H1 (cell line): Measurements from ENCODE around the gene PFKM. TPM values are rescaled to one million over a fixed set of nuclear protein-coding genes. Genes with fewer than 3 reads are reported as not detected.

Source experiments
- CTCF ChIA-PET: fragments of 300-600 bp; sonication (Branson Sonifier 250); formaldehyde crosslinking; loops from one replicate; lab custom pipeline; 2021; ENCODE audit not compliant: partially characterized antibody; lab: Charles Lee
- POLR2A ChIA-PET: fragments of 300-600 bp; sonication (Branson Sonifier 250); formaldehyde crosslinking; loops from one replicate; lab custom pipeline; 2021; ENCODE audit warnings: inconsistent platforms; ENCODE audit not compliant: partially characterized antibody; lab: Charles Lee
- DNase-seq, 2 experiments: peaks; one replicate each; pipeline versions ENCODE4 v3.0.0 to v3.0.0-alpha.2; 2010 to 2022; ENCODE audit warnings: low spot score in 2 of 2, low read depth in 1 of 2, mixed read lengths in 1 of 2
- FAIRE-seq: peaks from 2 replicates; lab custom pipeline; 2011; peaks lifted over from hg19 to GRCh38; lab: Jason Lieb, UNC
- H2AFZ ChIP-seq: 2 replicates; pipeline ENCODE4 v1.8.1; 2012; ENCODE audit warnings: low read length, inconsistent platforms
- H2AK5ac ChIP-seq: 2 replicates; pipeline ENCODE4 v1.6.1; 2013; ENCODE audit warnings: low read depth, low read length
- H2BK120ac ChIP-seq: replicated peaks from 2 replicates; pipeline ENCODE3; 2013; ENCODE audit warnings: low read depth, low read length, inconsistent platforms
- H2BK12ac ChIP-seq: 2 replicates; pipeline ENCODE4 v1.6.1; 2013; ENCODE audit warnings: low read depth, low read length
- H2BK15ac ChIP-seq: 2 replicates; pipeline ENCODE4 v1.6.1; 2013; ENCODE audit warnings: low read length
- H2BK20ac ChIP-seq: 2 replicates; pipeline ENCODE4 v1.6.1; 2013; ENCODE audit warnings: low read length
- H2BK5ac ChIP-seq: 2 replicates; pipeline ENCODE4 v1.6.1; 2013; ENCODE audit warnings: low read depth, low read length
- H3K14ac ChIP-seq: 2 replicates; pipeline ENCODE4 v1.6.1; 2013; ENCODE audit warnings: inconsistent platforms; ENCODE audit not compliant: insufficient read length
- H3K18ac ChIP-seq: 2 replicates; pipeline ENCODE4 v1.6.1; 2013; ENCODE audit warnings: low read length; ENCODE audit errors: extremely low read depth
- H3K23ac ChIP-seq: 2 replicates; pipeline ENCODE4 v1.6.1; 2013; ENCODE audit warnings: inconsistent platforms; ENCODE audit not compliant: insufficient read length
- H3K23me2 ChIP-seq: 2 replicates; pipeline ENCODE4 v1.6.1; 2013; ENCODE audit warnings: low read depth, low read length
- H3K27ac ChIP-seq: 2 replicates; pipeline ENCODE4 v1.6.1; 2011; ENCODE audit warnings: low read depth, low read length, inconsistent platforms
- H3K27me3 ChIP-seq, 4 experiments: replicated peaks in 1 of 4; 1 replicate in 1 of 4; 2 replicates in 3 of 4; pipeline versions ENCODE4 v1.6.1 to v1.8.1; 2011 to 2013; ENCODE audit warnings: low read length in 3 of 4, mild to moderate bottlenecking in 3 of 4, inconsistent platforms in 2 of 4, mixed read lengths in 2 of 4, moderate library complexity in 1 of 4; ENCODE audit not compliant: control insufficient read depth in 3 of 4, insufficient read depth in 3 of 4; ENCODE audit errors: extremely low read depth in 1 of 4
- H3K36me3 ChIP-seq, 4 experiments: 2 replicates each; pipeline versions ENCODE4 v1.6.1 to v1.8.1; 2011 to 2013; ENCODE audit warnings: mild to moderate bottlenecking in 4 of 4, low read length in 3 of 4, moderate library complexity in 2 of 4, control low read depth in 1 of 4, inconsistent platforms in 1 of 4; ENCODE audit not compliant: insufficient read depth in 4 of 4, control insufficient read depth in 2 of 4
- H3K4ac ChIP-seq: replicated peaks from 2 replicates; pipeline ENCODE3; 2013; ENCODE audit warnings: low read length, low read depth, mixed read lengths, inconsistent platforms; ENCODE audit not compliant: insufficient read length
- H3K4me1 ChIP-seq, 4 experiments: replicated peaks in 1 of 4; 1 replicate in 1 of 4; 2 replicates in 3 of 4; pipeline versions ENCODE4 v1.6.1 to v1.8.1; 2011 to 2013; ENCODE audit warnings: low read length in 3 of 4, inconsistent platforms in 2 of 4, mixed read lengths in 1 of 4; ENCODE audit not compliant: insufficient read depth in 4 of 4, control insufficient read depth in 3 of 4
- H3K4me2 ChIP-seq, 2 experiments: 2 replicates each; pipeline versions ENCODE4 v1.6.1 to v1.8.1; 2011 to 2013; ENCODE audit warnings: low read depth in 2 of 2, low read length in 2 of 2, control low read depth in 1 of 2, inconsistent platforms in 1 of 2, mild to moderate bottlenecking in 1 of 2; ENCODE audit not compliant: insufficient read depth in 1 of 2
- H3K4me3 ChIP-seq, 4 experiments: fragments of 200-600, 300-600 bp in 1 of 4; sonication (generic), shearing (Covaris generic), sonication (Bioruptor Twin) in 1 of 4; 2 replicates each; pipeline versions ENCODE4 v1.5.1 to v1.8.1; 2011 to 2016; ENCODE audit warnings: low read length in 4 of 4, low read depth in 3 of 4, control low read depth in 2 of 4, inconsistent platforms in 2 of 4, mild to moderate bottlenecking in 2 of 4, mixed read lengths in 1 of 4, moderate library complexity in 1 of 4; ENCODE audit not compliant: insufficient read depth in 2 of 4; ENCODE audit errors: extremely low read depth in 1 of 4
- H3K56ac ChIP-seq: replicated peaks from 2 replicates; pipeline ENCODE3; 2013; ENCODE audit warnings: low read depth, mild to moderate bottlenecking, mixed read lengths, low read length, inconsistent platforms; ENCODE audit not compliant: insufficient read length
- H3K79me1 ChIP-seq: 2 replicates; pipeline ENCODE4 v1.6.1; 2013; ENCODE audit warnings: low read depth, low read length, control low read depth
- H3K79me2 ChIP-seq, 2 experiments: 2 replicates each; pipeline versions ENCODE4 v1.6.1 to v1.8.1; 2012 to 2013; ENCODE audit warnings: low read length in 2 of 2, mild to moderate bottlenecking in 2 of 2, inconsistent platforms in 1 of 2; ENCODE audit not compliant: insufficient read depth in 2 of 2, control insufficient read depth in 1 of 2
- H3K9ac ChIP-seq, 4 experiments: replicated peaks in 1 of 4; 1 replicate in 1 of 4; 2 replicates in 3 of 4; pipeline versions ENCODE4 v1.6.1 to v1.8.1; 2011 to 2013; ENCODE audit warnings: low read depth in 3 of 4, low read length in 3 of 4, control low read depth in 2 of 4, mild to moderate bottlenecking in 2 of 4, moderate library complexity in 2 of 4, inconsistent platforms in 1 of 4; ENCODE audit errors: extremely low read depth in 1 of 4
- H3K9me3 ChIP-seq, 2 experiments: 2 replicates each; pipeline versions ENCODE4 v1.6.1 to v1.8.1; 2012 to 2013; ENCODE audit warnings: mild to moderate bottlenecking in 2 of 2, moderate library complexity in 2 of 2, control low read depth in 1 of 2, inconsistent platforms in 1 of 2, low read depth in 1 of 2, low read length in 1 of 2, mixed read lengths in 1 of 2; ENCODE audit not compliant: insufficient read depth in 2 of 2
- H4K20me1 ChIP-seq, 2 experiments: replicated peaks in 1 of 2; 2 replicates each; pipeline versions ENCODE3 to v1.8.1; 2011 to 2013; ENCODE audit warnings: inconsistent platforms in 2 of 2, low read length in 2 of 2, mild to moderate bottlenecking in 1 of 2; ENCODE audit not compliant: insufficient read depth in 2 of 2, control insufficient read depth in 1 of 2
- H4K5ac ChIP-seq: 2 replicates; pipeline ENCODE4 v1.6.1; 2013; ENCODE audit warnings: low read length, low read depth, mixed read lengths, inconsistent platforms; ENCODE audit not compliant: insufficient read length
- H4K8ac ChIP-seq: 2 replicates; pipeline ENCODE4 v1.8.0; 2013; ENCODE audit warnings: mild to moderate bottlenecking, moderate library complexity, low read length, inconsistent platforms; ENCODE audit not compliant: insufficient read depth; ENCODE audit errors: extremely low read depth
- H4K91ac ChIP-seq: replicated peaks from 2 replicates; pipeline ENCODE3; 2013; ENCODE audit warnings: low read length, mixed read lengths, inconsistent platforms; ENCODE audit not compliant: insufficient read length
- EGR1 ChIP-seq: IDR thresholded peaks from 2 replicates; pipeline ENCODE4 v1.6.1; 2011; ENCODE audit warnings: low read depth, low read length, borderline replicate concordance
- EP300 ChIP-seq, 2 experiments: IDR thresholded peaks; 1 replicate in 1 of 2; 2 replicates in 1 of 2; pipeline ENCODE4 v1.6.1; 2011 to 2012; ENCODE audit warnings: low read depth in 2 of 2, low read length in 2 of 2, mild to moderate bottlenecking in 2 of 2, borderline replicate concordance in 1 of 2, inconsistent platforms in 1 of 2, moderate library complexity in 1 of 2
- HDAC2 ChIP-seq, 2 experiments: fragments of 300-600 bp in 1 of 2; sonication (generic) in 1 of 2; IDR thresholded peaks; 2 replicates each; pipeline ENCODE4 v1.6.1; 2011 to 2012; ENCODE audit warnings: low read depth in 2 of 2, low read length in 2 of 2, mild to moderate bottlenecking in 2 of 2, moderate library complexity in 2 of 2, borderline replicate concordance in 1 of 2, inconsistent platforms in 1 of 2
- HDAC6 ChIP-seq: IDR thresholded peaks from one replicate; pipeline ENCODE4 v1.7.1; 2012; ENCODE audit warnings: low read depth, mild to moderate bottlenecking, inconsistent platforms, low read length, moderate library complexity
- JUND ChIP-seq: IDR thresholded peaks from 2 replicates; pipeline ENCODE4 v1.6.1; 2011; ENCODE audit warnings: mild to moderate bottlenecking, improper control_type of control experiment, low read length
- NANOG ChIP-seq: IDR thresholded peaks from 2 replicates; pipeline ENCODE4 v1.6.1; 2011; ENCODE audit warnings: low read length, low read depth, mild to moderate bottlenecking, inconsistent platforms; ENCODE audit not compliant: insufficient read depth, poor library complexity, severe bottlenecking
- RAD21 ChIP-seq, 2 experiments: IDR thresholded peaks in 1 of 2; conservative IDR thresholded peaks in 1 of 2; 2 replicates each; pipeline ENCODE4 v1.6.1; 2011; ENCODE audit warnings: low read depth in 2 of 2, low read length in 2 of 2, improper control_type of control experiment in 1 of 2, inconsistent platforms in 1 of 2, mild to moderate bottlenecking in 1 of 2, moderate library complexity in 1 of 2
- RXRA ChIP-seq: IDR thresholded peaks from 2 replicates; pipeline ENCODE4 v1.6.1; 2011; ENCODE audit warnings: low read depth, mild to moderate bottlenecking, low read length, moderate library complexity; ENCODE audit not compliant: insufficient read depth
- WGBS, 2 experiments: shearing (Covaris generic) in 1 of 2; methylation state at CpG; one replicate each; pipeline versions ENCODE4 v1.1.6 to v1.1.7; 2013 to 2015; ENCODE audit warnings: low lambda C conversion rate in 2 of 2, mixed read lengths in 2 of 2, inconsistent platforms in 1 of 2, low coverage in 1 of 2, missing lambda C conversion rate in 1 of 2; ENCODE audit not compliant: insufficient replicate concordance in 2 of 2, insufficient coverage in 1 of 2, insufficient read length in 1 of 2; ENCODE audit errors: extremely low coverage in 1 of 2, missing lambda C conversion rate in 1 of 2; 5-methylcytosine and 5-hydroxymethylcytosine counted together
- polyA plus RNA-seq, 7 experiments: library from polyadenylated mRNA; depleted of rRNA in 3 of 7; stranded (reverse) in 5 of 7; unstranded in 2 of 7; fragments of >200 nt in 5 of 7; fragments of 200-250 nt in 2 of 7; gene quantifications; 1 replicate in 5 of 7; 2 replicates in 1 of 7; 4 replicates in 1 of 7; pipeline versions ENCODE4 v1.2.1 to v1.2.3, GENCODE V29; 2011 to 2013; ENCODE audit warnings: missing spikeins in 2 of 7, mixed read lengths in 2 of 7
- total RNA-seq: library from RNA; stranded (reverse); fragmentation: NEBNext Ultra II Directional; extraction: Animal tissue kit (Norgen Biotek cat#: 25700); gene quantifications from 2 replicates; pipeline ENCODE4 v1.2.1, GENCODE V29; 2021

Gene PFKM
- total and polyA plus RNA-seq, 2 of the 8 experiments (the other 6 are each of a cell fraction or from before 2014, with no cell fraction given) = 62.6 to 106 TPM

DNA sequence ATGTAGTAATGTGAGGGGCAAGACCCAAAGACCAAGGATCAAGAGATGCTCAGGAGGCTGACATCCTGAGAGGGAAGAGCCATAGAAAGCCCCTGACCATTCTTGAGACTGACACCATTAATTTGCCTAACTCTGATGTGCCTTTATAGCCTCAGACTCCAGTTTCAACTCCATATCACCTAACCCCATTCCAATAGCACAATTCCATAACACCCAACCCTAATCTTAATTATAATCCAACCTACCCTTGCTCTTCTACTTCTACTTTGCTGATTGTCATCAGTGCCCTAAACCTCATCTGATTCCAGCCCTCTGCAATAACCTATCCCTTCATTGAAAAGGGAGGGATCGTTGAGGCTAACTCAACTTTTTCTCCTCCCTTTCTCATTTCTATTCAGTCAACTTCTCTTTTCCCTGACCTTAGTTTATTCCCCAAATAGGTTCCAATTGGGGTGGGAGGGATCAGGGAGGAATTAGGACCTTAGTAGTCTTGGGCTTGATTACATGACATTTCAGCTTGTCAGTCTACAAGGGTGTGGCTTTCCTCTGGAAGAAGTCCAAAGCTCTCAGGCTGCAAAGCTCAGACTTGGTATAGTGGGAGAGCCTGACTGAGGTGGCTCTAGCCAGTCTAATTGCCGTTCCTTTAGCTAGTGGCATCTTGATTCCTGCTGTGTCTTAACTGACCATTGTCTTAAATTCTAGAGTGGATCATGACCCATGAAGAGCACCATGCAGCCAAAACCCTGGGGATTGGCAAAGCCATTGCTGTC, 3.1 kb downstream of the PFKM start:
- H4K20me1 ChIP-seq = peaks cover 0 to 3% of the 10 kb centered on the region in 2 experiments
- no peak overlapping the region for H4K91ac ChIP-seq
- H3K27ac ChIP-seq = no peak overlapping the region

More for the DNA sequence above, 3.1 kb downstream of the PFKM start:
- no peak overlapping the region for H4K5ac ChIP-seq
- DNase-seq = no peak
- no peak overlapping the region for H3K4me2 ChIP-seq
- H2BK15ac ChIP-seq = no peak overlapping the region
- ChIA-PET POLR2A (interaction anchor here (0.6 to 3.8 kb wide), 2 partner anchors 14 to 31 kb away, joined by 3 to 56 read pairs; partner anchors contain the start of gene SENP1), CTCF (no interaction called here)
- 82% methylated on average over 2 of the region's 2 CpGs; no CpG with 5 or more reads in 1 of the 2 experiments for WGBS, 2 experiments
- peaks cover 4 to 26% of the 10 kb centered on the region in 2 experiments; a peak in 3 of 4 replicates for H3K79me2 ChIP-seq
- H3K4me3 ChIP-seq = no peak overlapping the region
- no peak for FAIRE-seq
- peaks cover 7 to 43% (median 31%) of the 10 kb centered on the region in 4 experiments for H3K36me3 ChIP-seq
- H3K9me3 ChIP-seq = no peaks in the 10 kb centered on the region
- no peak overlapping the region for H3K4ac ChIP-seq
- H3K9ac ChIP-seq = no peak overlapping the region
- H3K4me1 ChIP-seq = peaks cover 0 to 7% (median 2%) of the 10 kb centered on the region in 4 experiments; a peak in 2 of 7 replicates
- H2AFZ ChIP-seq = no peak overlapping the region
- no peak overlapping the region for H3K23ac ChIP-seq
- H3K56ac ChIP-seq = no peak overlapping the region
- H2BK20ac ChIP-seq = no peak overlapping the region
- TF ChIP-seq NANOG (no peak), RAD21 (IDR thresholded peaks at IDR 0.05 in 1 of 2, conservative IDR thresholded peaks at IDR 0.05 in 1 of 2; ENCODE audit: low read depth in 2 of 2, low read length in 2 of 2) (no peak), RXRA (no peak), HDAC2 (IDR thresholded peaks at IDR 0.05; ENCODE audit: borderline replicate concordance in 1 of 2, low read depth in 2 of 2, low read length in 2 of 2) (no peak), HDAC6 (no peak), EP300 (IDR thresholded peaks at IDR 0.05; ENCODE audit: borderline replicate concordance in 1 of 2, low read depth in 2 of 2, low read length in 2 of 2) (no peak), EGR1 (no peak), JUND (no peak)
- H3K79me1 ChIP-seq = peaks cover 3% of the 10 kb centered on the region; the same call in 1 of the 2 replicates
- H2BK120ac ChIP-seq = no peak overlapping the region
- no peak overlapping the region for H4K8ac ChIP-seq
- no peak overlapping the region for H3K14ac ChIP-seq
- no peaks in the 10 kb centered on the region for H3K27me3 ChIP-seq
- H2AK5ac ChIP-seq = no peak overlapping the region
- H2BK5ac ChIP-seq = no peak overlapping the region
- H3K18ac ChIP-seq = no peak overlapping the region
- no peak overlapping the region for H2BK12ac ChIP-seq
- H3K23me2 ChIP-seq = peaks cover 2% of the 10 kb centered on the region; the same call in 1 of the 2 replicates
